NCI-H345 (cell line): ENCODE results near the gene GSG1L.

Source experiments
- DNase-seq: peaks from one replicate; lab custom pipeline; 2025; lab: John Stamatoyannopoulos, UW

GSG1L gene

GRCh38 chr16:27772093-27772825, 291.3 kb downstream of the GSG1L start:
- no peak for DNase-seq

GRCh38 chr16:27771201-27771910, 292.2 kb downstream of the GSG1L start:
- no peak for DNase-seq

GRCh38 chr16:27770271-27771196, 293.0 kb downstream of the GSG1L start:
- DNase-seq = no peak

GRCh38 chr16:27769561-27770255, 293.8 kb downstream of the GSG1L start:
- no peak for DNase-seq

- DNase-seq = no peak
Observed at GRCh38 chr16:27768651-27769272, 294.8 kb downstream of the GSG1L start.

GRCh38 chr16:27767971-27768591, 295.4 kb downstream of the GSG1L start:
- no peak for DNase-seq

- DNase-seq = no peak
Observed at GRCh38 chr16:27767081-27767480, 296.4 kb downstream of the GSG1L start.

- DNase-seq = no peak
Observed at GRCh38 chr16:27766236-27766925, 297.1 kb downstream of the GSG1L start.

- DNase-seq = no peak
Observed at GRCh38 chr16:27764869-27765675, 298.4 kb downstream of the GSG1L start.

- no peak for DNase-seq
Observed at GRCh38 chr16:27764427-27764826, 299.1 kb downstream of the GSG1L start.

GRCh38 chr16:27762441-27762840, 301.1 kb downstream of the GSG1L start:
- no peak for DNase-seq

- no peak for DNase-seq
Observed at GRCh38 chr16:27761816-27762215, 301.7 kb downstream of the GSG1L start.

GRCh38 chr16:27760789-27761176, 302.7 kb downstream of the GSG1L start:
- DNase-seq = no peak

GRCh38 chr16:27759967-27760788, 303.3 kb downstream of the GSG1L start:
- no peak for DNase-seq

- DNase-seq = no peak
Observed at GRCh38 chr16:27759301-27759871, 304.1 kb downstream of the GSG1L start.

GRCh38 chr16:27758544-27758943, 305.0 kb downstream of the GSG1L start:
- no peak for DNase-seq

GRCh38 chr16:27756206-27756970, 307.1 kb downstream of the GSG1L start:
- DNase-seq = no peak
